CD14-positive monocyte (primary cell): ENCODE data around the gene YIF1B. TPM values are rescaled to one million over a fixed set of nuclear protein-coding genes. Genes with fewer than 3 reads are reported as not detected.

Experiments used
- DNase-seq, 3 donors: peaks; one replicate each; pipeline ENCODE4 v3.0.0-alpha.2; 2011 to 2022
- H2AFZ ChIP-seq: 2 replicates; pipeline ENCODE4 v1.6.0; 2012; ENCODE audit warnings: mild to moderate bottlenecking, low read depth, low read length, inconsistent platforms; ENCODE audit not compliant: insufficient read depth, poor library complexity, severe bottlenecking
- H3K27ac ChIP-seq, 2 donors: 1 replicate in 1 of 2; 2 replicates in 1 of 2; pipeline ENCODE4 v1.5.1; 2012 to 2013; ENCODE audit warnings: low read length in 2 of 2, control low read depth in 1 of 2, inconsistent platforms in 1 of 2, low read depth in 1 of 2, mild to moderate bottlenecking in 1 of 2
- H3K27me3 ChIP-seq, 2 donors: one replicate each; pipeline versions ENCODE4 v1.6.0 to v1.6.1; 2011 to 2013; ENCODE audit warnings: low read length in 2 of 2; ENCODE audit not compliant: control insufficient read depth in 2 of 2, insufficient read depth in 2 of 2
- H3K36me3 ChIP-seq, 2 donors: replicated peaks in 1 of 2; 1 replicate in 1 of 2; 2 replicates in 1 of 2; pipeline versions ENCODE4 v1.5.1 to v1.6.1; 2012 to 2013; ENCODE audit warnings: low read length in 2 of 2, control low read depth in 1 of 2, inconsistent platforms in 1 of 2, mild to moderate bottlenecking in 1 of 2; ENCODE audit not compliant: insufficient read depth in 2 of 2, control insufficient read depth in 1 of 2
- H3K4me1 ChIP-seq, 2 donors: 1 replicate in 1 of 2; 2 replicates in 1 of 2; pipeline versions ENCODE4 v1.5.1 to v1.6.1; 2012 to 2013; ENCODE audit warnings: low read length in 2 of 2, control low read depth in 1 of 2, inconsistent platforms in 1 of 2, mild to moderate bottlenecking in 1 of 2, moderate library complexity in 1 of 2; ENCODE audit not compliant: insufficient read depth in 2 of 2, control insufficient read depth in 1 of 2
- H3K4me2 ChIP-seq: replicated peaks from 2 replicates; pipeline ENCODE3; 2012; ENCODE audit warnings: low read length, moderate library complexity, mild to moderate bottlenecking; ENCODE audit not compliant: poor library complexity, severe bottlenecking; ENCODE audit errors: extremely low read depth
- H3K4me3 ChIP-seq, 3 experiments: fragments of 200-600 bp in 1 of 3; sonication (generic) in 1 of 3; replicated peaks in 1 of 3; 1 replicate in 2 of 3; 2 replicates in 1 of 3; pipeline ENCODE4 v1.5.1; 2011 to 2013; ENCODE audit warnings: low read length in 3 of 3, mild to moderate bottlenecking in 3 of 3, control low read depth in 2 of 3, low read depth in 2 of 3, inconsistent platforms in 1 of 3, moderate library complexity in 1 of 3
- H3K79me2 ChIP-seq: 2 replicates; pipeline ENCODE4 v1.6.0; 2012; ENCODE audit warnings: mild to moderate bottlenecking, control low read depth, inconsistent platforms, low read length, moderate library complexity; ENCODE audit not compliant: insufficient read depth
- H3K9ac ChIP-seq: 2 replicates; pipeline ENCODE4 v1.6.0; 2017; ENCODE audit warnings: low read length, mild to moderate bottlenecking; ENCODE audit not compliant: insufficient read depth, poor library complexity, severe bottlenecking
- H3K9me3 ChIP-seq, 2 donors: replicated peaks in 1 of 2; 1 replicate in 1 of 2; 2 replicates in 1 of 2; pipeline versions ENCODE4 v1.5.1 to v1.6.1; 2012 to 2013; ENCODE audit warnings: low read length in 2 of 2, control low read depth in 1 of 2; ENCODE audit not compliant: control insufficient read depth in 1 of 2, insufficient read depth in 1 of 2
- H4K20me1 ChIP-seq: 2 replicates; pipeline ENCODE4 v1.6.0; 2012; ENCODE audit warnings: mild to moderate bottlenecking, low read length, control low read depth, moderate library complexity; ENCODE audit not compliant: insufficient read depth
- H3K27ac Mint-ChIP-seq, 7 donors: one replicate each; pipeline ENCODE4 v1.8.0; 2020; ENCODE audit warnings: mild to moderate bottlenecking in 7 of 7, mixed read lengths in 7 of 7, moderate library complexity in 6 of 7, inconsistent platforms in 2 of 7
- H3K27me3 Mint-ChIP-seq, 3 donors: one replicate each; pipeline ENCODE4 v1.8.0; 2021 to 2022; ENCODE audit warnings: low read depth in 3 of 3, mild to moderate bottlenecking in 3 of 3, mixed read lengths in 3 of 3, moderate library complexity in 3 of 3, inconsistent platforms in 1 of 3
- H3K36me3 Mint-ChIP-seq, 2 donors: one replicate each; pipeline ENCODE4 v1.8.0; 2020; ENCODE audit warnings: mixed read lengths in 2 of 2, inconsistent platforms in 1 of 2, mild to moderate bottlenecking in 1 of 2
- H3K4me1 Mint-ChIP-seq: one replicate; pipeline ENCODE4 v1.8.0; 2020; ENCODE audit warnings: mild to moderate bottlenecking, mixed read lengths
- H3K4me3 Mint-ChIP-seq, 2 donors: one replicate each; pipeline ENCODE4 v1.8.0; 2020; ENCODE audit warnings: mild to moderate bottlenecking in 2 of 2, mixed read lengths in 2 of 2, moderate library complexity in 1 of 2
- H3K9me3 Mint-ChIP-seq, 7 donors: one replicate each; pipeline ENCODE4 v1.8.0; 2020 to 2022; ENCODE audit warnings: mixed read lengths in 7 of 7, mild to moderate bottlenecking in 6 of 7, moderate library complexity in 6 of 7, inconsistent platforms in 2 of 7
- CTCF ChIP-seq: fragments of 200-600 bp; IDR thresholded peaks from one replicate; pipeline ENCODE4 v1.8.0; 2022; ENCODE audit warnings: antibody characterized with exemption, mild to moderate bottlenecking
- whole genome bisulfite sequencing: methylation state at CpG from one replicate; pipeline ENCODE4 v1.1.5; 2013; ENCODE audit warnings: missing lambda C conversion rate; ENCODE audit not compliant: insufficient coverage; 5-methylcytosine and 5-hydroxymethylcytosine counted together
- intact Hi-C, 2 donors: fragments of 100-400 bp; cut with micrococcal nuclease; formaldehyde crosslinking; loops; one replicate each; pipeline versions ENCODE4 v1.15.0 to v1.15.1; 2023
- polyA plus RNA-seq, 3 donors: library from polyadenylated mRNA; depleted of rRNA in 1 of 3; unstranded in 2 of 3; stranded (reverse) in 1 of 3; fragments of 300-500 nt in 2 of 3; fragments of >200 nt in 1 of 3; fragmentation: Illumina TruSeq in 2 of 3; gene quantifications; 1 replicate in 2 of 3; 2 replicates in 1 of 3; pipeline ENCODE4 v1.2.3, GENCODE V29; 2012 to 2021

Gene YIF1B
- polyA plus RNA-seq, 3 donors, result 79.4 to 90.5 (median 86.1) TPM

- H3K79me2 ChIP-seq, result peaks cover 1% of the 10 kb centered on the region
- peak overlapping the region; percentile 16 for H3K9ac ChIP-seq
- peaks cover 52% of the 10 kb centered on the region for H3K4me1 Mint-ChIP-seq
- intact Hi-C loops, result no loop called here
- no peaks in the 10 kb centered on the region for H3K27me3 ChIP-seq
- no peak for TF ChIP-seq CTCF
- peaks cover 0 to 2% (median 0%) of the 10 kb centered on the region in 7 donors for H3K9me3 Mint-ChIP-seq
- H3K4me3 ChIP-seq, result peak overlapping the region in 2 of 3 experiments; percentile 15 to 65
- WGBS, result 99% methylated on average over 8 of the region's 16 CpGs
- DNase-seq, result no peak
- peak overlapping the region; percentile 53 to 75 for H3K27ac ChIP-seq
- peak overlapping the region; percentile 24 to 92 for H3K4me3 Mint-ChIP-seq
- peak overlapping the region; percentile 18 for H2AFZ ChIP-seq
- no peaks in the 10 kb centered on the region for H4K20me1 ChIP-seq
- H3K4me2 ChIP-seq, result peak overlapping the region; percentile 56
- H3K4me1 ChIP-seq, result peaks cover 55 to 60% of the 10 kb centered on the region in 2 donors
- peaks cover 52 to 73% of the 10 kb centered on the region in 2 donors for H3K36me3 Mint-ChIP-seq
- peak overlapping the region in 6 of 7 donors; percentile 27 to 93 (median 88) for H3K27ac Mint-ChIP-seq
- H3K9me3 ChIP-seq, result no peaks in the 10 kb centered on the region
- peaks cover 1 to 8% (median 1%) of the 10 kb centered on the region in 3 donors for H3K27me3 Mint-ChIP-seq
- H3K36me3 ChIP-seq, result peaks cover 28 to 45% of the 10 kb centered on the region in 2 donors
Observed at GRCh38 chr19:38288123-38288855, 27.5 kb downstream of the YIF1B start.

GRCh38 chr19:38287604-38288003 lies 28.1 kb downstream of the YIF1B start:
- H3K36me3 ChIP-seq, result peaks cover 28 to 38% of the 10 kb centered on the region in 2 donors
- no peaks in the 10 kb centered on the region for H3K9me3 ChIP-seq
- H2AFZ ChIP-seq, result peak overlapping the region; percentile 18
- peak overlapping the region; percentile 7 to 65 (median 15) for H3K4me3 ChIP-seq
- DNase-seq, result peak; percentile 78 to 83 (median 81)
- Mint-ChIP-seq H3K27ac (peak overlapping the region; percentile 79 to 93 (median 89)), H3K27me3 (peaks cover 1 to 8% (median 3%) of the 10 kb centered on the region in 3 donors), H3K4me1 (peaks cover 55% of the 10 kb centered on the region), H3K36me3 (peaks cover 54 to 72% of the 10 kb centered on the region in 2 donors), H3K9me3 (peaks cover 0 to 2% (median 0%) of the 10 kb centered on the region in 7 donors), H3K4me3 (peak overlapping the region; percentile 67 to 92)
- peak overlapping the region; percentile 56 for H3K4me2 ChIP-seq
- no peaks in the 10 kb centered on the region for H4K20me1 ChIP-seq
- H3K4me1 ChIP-seq, result peaks cover 55 to 63% of the 10 kb centered on the region in 2 donors
- H3K9ac ChIP-seq, result peak overlapping the region; percentile 16
- no peaks in the 10 kb centered on the region for H3K27me3 ChIP-seq
- H3K79me2 ChIP-seq, result peaks cover 6% of the 10 kb centered on the region
- intact Hi-C loops, result no loop called here
- peak overlapping the region; percentile 53 to 75 for H3K27ac ChIP-seq
- WGBS, result 6% methylated on average over 8 of the region's 9 CpGs
- TF ChIP-seq CTCF, result no peak
